IMR-90 (cell line): ENCODE results near the gene NR1D1. TPM values are rescaled to one million over a fixed set of nuclear protein-coding genes. Genes with fewer than 3 reads are reported as not detected.

Experiments used
- ATAC-seq: fragments of 200-7000 bp; cut with Tn5 transposase; 2 replicates; pipeline ENCODE4 v1.9.1; 2020; ENCODE audit warnings: low read depth, mild to moderate bottlenecking, moderate library complexity
- BruUV-seq: library from RNA; stranded (reverse); fragments of 400-500 nt; replicated peaks from 2 replicates; lab custom pipeline; 2021; lab: Mats Ljungman, UMichigan
- CTCF ChIA-PET: fragments of 300-600 bp; formaldehyde crosslinking; extraction: SDS; loops from one replicate; lab custom pipeline; 2021; ENCODE audit warnings: antibody characterized with exemption; lab: Yijun Ruan, JAX
- POLR2A ChIA-PET: fragments of 300-600 bp; sonication (Branson Sonifier 250); formaldehyde crosslinking; loops from one replicate; lab custom pipeline; 2022; ENCODE audit warnings: antibody characterized with exemption; ENCODE audit not compliant: unreplicated experiment; lab: Charles Lee
- DNase-seq: peaks from one replicate; pipeline ENCODE4 v3.0.0; 2013
- H2AFZ ChIP-seq: replicated peaks from 2 replicates; pipeline ENCODE3; 2013; ENCODE audit warnings: low read length, mild to moderate bottlenecking; ENCODE audit not compliant: poor library complexity
- H2AK5ac ChIP-seq: 2 replicates; pipeline ENCODE4 v1.6.1; 2013; ENCODE audit warnings: low read depth, low read length, inconsistent platforms
- H2AK9ac ChIP-seq: replicated peaks from 2 replicates; pipeline ENCODE3; 2013; ENCODE audit warnings: mild to moderate bottlenecking, low read depth, low read length, moderate library complexity; ENCODE audit not compliant: poor library complexity
- H2BK120ac ChIP-seq: 2 replicates; pipeline ENCODE4 v1.6.1; 2013; ENCODE audit warnings: low read depth, low read length, inconsistent platforms
- H2BK15ac ChIP-seq: 3 replicates; pipeline ENCODE4 v1.6.1; 2013; ENCODE audit warnings: low read depth, low read length, inconsistent platforms
- H2BK20ac ChIP-seq: 2 replicates; pipeline ENCODE4 v1.6.1; 2013; ENCODE audit warnings: low read depth, mild to moderate bottlenecking, inconsistent platforms, low read length, moderate library complexity
- H2BK5ac ChIP-seq: 2 replicates; pipeline ENCODE4 v1.6.1; 2013; ENCODE audit warnings: mild to moderate bottlenecking, low read depth, low read length, inconsistent platforms; ENCODE audit not compliant: poor library complexity, severe bottlenecking
- H3K14ac ChIP-seq: replicated peaks from 2 replicates; pipeline ENCODE4 v1.6.1; 2013; ENCODE audit warnings: low read depth, low read length, inconsistent platforms
- H3K18ac ChIP-seq: 2 replicates; pipeline ENCODE4 v1.6.1; 2013; ENCODE audit warnings: low read depth, low read length, control low read depth
- H3K23ac ChIP-seq: 2 replicates; pipeline ENCODE4 v1.6.1; 2013; ENCODE audit warnings: low read depth, low read length, inconsistent platforms
- H3K27ac ChIP-seq: 2 replicates; pipeline ENCODE4 v1.5.1; 2013; ENCODE audit warnings: mild to moderate bottlenecking, control low read depth, low read length; ENCODE audit not compliant: insufficient read depth
- H3K27me3 ChIP-seq: 2 replicates; pipeline ENCODE4 v1.6.1; 2013; ENCODE audit warnings: low read length; ENCODE audit not compliant: control insufficient read depth, insufficient read depth
- H3K36me3 ChIP-seq: 2 replicates; pipeline ENCODE4 v1.6.1; 2013; ENCODE audit warnings: low read length, mixed read lengths; ENCODE audit not compliant: control insufficient read depth, insufficient read depth
- H3K4ac ChIP-seq: 2 replicates; pipeline ENCODE4 v1.6.1; 2013; ENCODE audit warnings: low read depth, low read length, inconsistent platforms
- H3K4me1 ChIP-seq: 2 replicates; pipeline ENCODE4 v1.6.1; 2013; ENCODE audit warnings: low read length, mixed read lengths; ENCODE audit not compliant: control insufficient read depth, insufficient read depth
- H3K4me2 ChIP-seq: 2 replicates; pipeline ENCODE4 v1.6.1; 2013; ENCODE audit warnings: low read depth, mild to moderate bottlenecking, control low read depth, low read length, moderate library complexity
- H3K4me3 ChIP-seq: 2 replicates; pipeline ENCODE4 v1.5.1; 2013; ENCODE audit warnings: low read depth, mild to moderate bottlenecking, control low read depth, low read length, moderate library complexity; ENCODE audit not compliant: insufficient read depth
- H3K56ac ChIP-seq: 2 replicates; pipeline ENCODE4 v1.6.1; 2013; ENCODE audit warnings: low read length, inconsistent platforms; ENCODE audit not compliant: insufficient read depth; ENCODE audit errors: extremely low read depth
- H3K79me1 ChIP-seq, 2 experiments: 2 replicates each; pipeline ENCODE4 v1.6.1; 2013; ENCODE audit warnings: low read length in 2 of 2, inconsistent platforms in 1 of 2, low read depth in 1 of 2
- H3K9ac ChIP-seq: 2 replicates; pipeline ENCODE4 v1.6.1; 2013; ENCODE audit warnings: low read depth, low read length, control low read depth
- H3K9me1 ChIP-seq: 2 replicates; pipeline ENCODE4 v1.6.1; 2013; ENCODE audit warnings: low read length, inconsistent platforms; ENCODE audit not compliant: insufficient read depth
- H3K9me3 ChIP-seq: 2 replicates; pipeline ENCODE4 v1.6.1; 2013; ENCODE audit warnings: low read length; ENCODE audit not compliant: control insufficient read depth, insufficient read depth
- H4K20me1 ChIP-seq: 2 replicates; pipeline ENCODE4 v1.6.1; 2013; ENCODE audit warnings: low read length, inconsistent platforms; ENCODE audit not compliant: insufficient read depth
- H4K5ac ChIP-seq: 2 replicates; pipeline ENCODE4 v1.6.1; 2013; ENCODE audit warnings: mild to moderate bottlenecking, low read depth, low read length, control low read depth
- H4K8ac ChIP-seq, 2 experiments: 2 replicates each; pipeline ENCODE4 v1.6.1; 2013; ENCODE audit warnings: low read depth in 2 of 2, low read length in 2 of 2, control low read depth in 1 of 2, inconsistent platforms in 1 of 2
- H4K91ac ChIP-seq: 2 replicates; pipeline ENCODE4 v1.6.1; 2013; ENCODE audit warnings: low read depth, low read length, inconsistent platforms; ENCODE audit not compliant: insufficient read depth
- CEBPB ChIP-seq: IDR thresholded peaks from 2 replicates; pipeline ENCODE4 v1.6.1; 2012; ENCODE audit warnings: low read depth, low read length, improper control_type of control experiment
- CHD1 ChIP-seq: IDR thresholded peaks from 2 replicates; pipeline ENCODE4 v1.6.1; 2012; ENCODE audit warnings: low read depth, low read length, improper control_type of control experiment
- CTCF ChIP-seq: conservative IDR thresholded peaks from 2 replicates; pipeline ENCODE4 v1.5.1; 2012; ENCODE audit warnings: mild to moderate bottlenecking, low read depth, low read length, improper control_type of control experiment
- FOS ChIP-seq: fragments of 150-350 bp; IDR thresholded peaks from 2 replicates; pipeline ENCODE4 v1.6.1; 2016; ENCODE audit warnings: low read depth, low read length
- MAZ ChIP-seq: IDR thresholded peaks from 2 replicates; pipeline ENCODE4 v1.6.1; 2012; ENCODE audit warnings: low read depth, mild to moderate bottlenecking, low read length, improper control_type of control experiment, moderate library complexity, borderline replicate concordance
- POLR2A ChIP-seq: IDR thresholded peaks from 2 replicates; pipeline ENCODE4 v1.6.1; 2012; ENCODE audit warnings: mild to moderate bottlenecking, low read depth, low read length
- RAD21 ChIP-seq: IDR thresholded peaks from 2 replicates; pipeline ENCODE4 v1.6.1; 2012; ENCODE audit warnings: low read length, improper control_type of control experiment
- SMC3 ChIP-seq: fragments of 150-350 bp; IDR thresholded peaks from 2 replicates; pipeline ENCODE4 v1.6.1; 2016; ENCODE audit warnings: low read depth, mild to moderate bottlenecking, antibody characterized with exemption, low read length, moderate library complexity
- WGBS, 2 experiments: methylation state at CpG; one replicate each; pipeline versions ENCODE4 v1.1.5 to v1.1.7; 2013; ENCODE audit warnings: missing lambda C conversion rate in 2 of 2; ENCODE audit not compliant: insufficient read length in 1 of 2; ENCODE audit errors: extremely low coverage in 2 of 2; 5-methylcytosine and 5-hydroxymethylcytosine counted together
- dilution Hi-C: fragments of 300-500 bp; cut with HindIII; formaldehyde crosslinking; loops from one replicate; pipeline ENCODE4 v1.14.3; 2018; ENCODE audit warnings: low sequenced_read_pairs; ENCODE audit not compliant: unreplicated experiment
- in situ Hi-C: fragments of 300-500 bp; cut with MboI; formaldehyde crosslinking; loops from 3 replicates; pipeline ENCODE4 v1.14.3; 2019; ENCODE audit warnings: low sequenced_read_pairs, inconsistent platforms, mixed read lengths
- intact Hi-C: fragments of 100-400 bp; cut with micrococcal nuclease; formaldehyde crosslinking; loops from 2 replicates; pipeline ENCODE4 v1.10.0; 2022
- polyA plus RNA-seq, 3 experiments: library from polyadenylated mRNA; depleted of rRNA; stranded (reverse); fragments of >200 nt; gene quantifications; 2 replicates each; pipeline ENCODE4 v1.2.3, GENCODE V29; 2012; ENCODE audit warnings: low replicate concordance in 1 of 3
- total RNA-seq: library from RNA; depleted of rRNA; stranded (reverse); fragments of >200 nt; gene quantifications from 2 replicates; pipeline ENCODE4 v1.2.3, GENCODE V29; 2012

NR1D1 gene
- total and polyA plus RNA-seq, 2 of the 4 experiments (the other 2 are of a cell fraction): 0.36 to 7.2 TPM

- H4K5ac ChIP-seq: 0 out of 2 replicates have a peak overlapping the region, but pooled peaks have one; percentile 81
- dilution Hi-C loops: no loop called here
- peaks cover 14% of the 10 kb centered on the region for H3K36me3 ChIP-seq
- H2AK5ac ChIP-seq: peak overlapping the region; percentile 50
- H3K56ac ChIP-seq: 0 out of 2 replicates have a peak overlapping the region, but pooled peaks have one; percentile 55
- peak overlapping the region; percentile 88 for H3K14ac ChIP-seq
- peak overlapping the region; percentile 97 for H3K4ac ChIP-seq
- no peaks in the 10 kb centered on the region for H3K27me3 ChIP-seq
- H4K91ac ChIP-seq: peak overlapping the region; percentile 81
- peak overlapping the region; percentile 93 for H3K9ac ChIP-seq
- peak overlapping the region; percentile 90; the same call in 1 of the 2 replicates for H3K18ac ChIP-seq
- ATAC-seq: peak; percentile 56
- peak overlapping the region; percentile 93 for H3K4me3 ChIP-seq
- CTCF ChIA-PET: no interaction called here
- no TSS peak for BruUV-seq
- TF ChIP-seq CEBPB: no peak
- TF ChIP-seq CHD1: no peak
- TF ChIP-seq POLR2A: no peak
- peak; percentile 44 for TF ChIP-seq RAD21
- no peak for TF ChIP-seq FOS
- peak; percentile 25; the same call in 1 of the 2 replicates for TF ChIP-seq SMC3
- peak; percentile 77; the same call in 1 of the 2 replicates for TF ChIP-seq MAZ
- peak; percentile 46 for TF ChIP-seq CTCF
- POLR2A ChIA-PET: interaction anchor here (1.6 kb wide), 1 partner anchor 17 kb away, joined by 5 read pairs; no protein-coding TSS in a partner anchor
- H4K8ac ChIP-seq: peak overlapping the region; percentile 88; a peak in 3 of 4 replicates
- H2AFZ ChIP-seq: peak overlapping the region; percentile 91
- peaks cover 37% of the 10 kb centered on the region for H4K20me1 ChIP-seq
- H3K4me2 ChIP-seq: no peak overlapping the region; the same call in 1 of the 2 replicates
- no peaks in the 10 kb centered on the region for H3K9me3 ChIP-seq
- peak overlapping the region; percentile 83; the same call in 1 of the 2 replicates for H2BK120ac ChIP-seq
- peak overlapping the region; percentile 74 for H3K27ac ChIP-seq
- H3K4me1 ChIP-seq: peaks cover 4% of the 10 kb centered on the region
- peak overlapping the region; percentile 100 for H2AK9ac ChIP-seq
- intact Hi-C loops: loop anchor here (1.0 kb wide), 1 partner anchor 9 kb away; no protein-coding TSS in a partner anchor
- H3K9me1 ChIP-seq: peaks cover 3% of the 10 kb centered on the region
- H2BK15ac ChIP-seq: no peak overlapping the region
- peak overlapping the region; percentile 71 for H3K23ac ChIP-seq
- H2BK20ac ChIP-seq: no peak overlapping the region
- peak overlapping the region; percentile 97 for H2BK5ac ChIP-seq
- peak; percentile 47 for DNase-seq
- WGBS, 2 experiments: 0% methylated on average over 18 of the region's 97 CpGs; no CpG with 5 or more reads in 1 of the 2 experiments
- in situ Hi-C loops: no loop called here
- H3K79me1 ChIP-seq: peaks cover 10 to 47% of the 10 kb centered on the region in 2 experiments
These were observed 22.0 kb upstream of the NR1D1 start for GRCh38 chr17:40122136-40122998.
